GM13976 (cell line): ENCODE results near the gene NACAD.

Source experiments
- DNase-seq: peaks from one replicate; pipeline ENCODE4 v3.0.0; 2012; ENCODE audit warnings: low spot score
- CTCF ChIP-seq: IDR thresholded peaks from 2 replicates; pipeline ENCODE4 v1.5.1; 2012; ENCODE audit warnings: borderline replicate concordance, mild to moderate bottlenecking; ENCODE audit not compliant: insufficient read depth; ENCODE audit errors: extremely low read depth, missing control alignments, control extremely low read depth
- in situ Hi-C: fragments of 300-500 bp; cut with MboI; formaldehyde crosslinking; loops from one replicate; pipeline ENCODE4 v1.12.0; 2022; ENCODE audit warnings: low sequenced_read_pairs, mixed read lengths, inconsistent platforms; ENCODE audit not compliant: unreplicated experiment

Gene NACAD

GRCh38 chr7:45060295-45060694, 28.5 kb downstream of the NACAD start:
- in situ Hi-C loops: no loop called here
- DNase-seq: no peak
- TF ChIP-seq CTCF: no peak

- TF ChIP-seq CTCF: no peak
- DNase-seq: no peak
- in situ Hi-C loops: no loop called here
Measured at GRCh38 chr7:45057878-45058277, 30.9 kb downstream of the NACAD start.

- no peak for TF ChIP-seq CTCF
- in situ Hi-C loops: no loop called here
- no peak for DNase-seq
Measured at GRCh38 chr7:45055594-45056219, 33.1 kb downstream of the NACAD start.

- no peak for TF ChIP-seq CTCF
- in situ Hi-C loops: no loop called here
- no peak for DNase-seq
Measured at GRCh38 chr7:45055016-45055415, 33.8 kb downstream of the NACAD start.

- no peak for DNase-seq
- in situ Hi-C loops: no loop called here
- TF ChIP-seq CTCF: no peak
Measured at GRCh38 chr7:45054442-45054841, 34.3 kb downstream of the NACAD start.

- no peak for TF ChIP-seq CTCF
- in situ Hi-C loops: no loop called here
- no peak for DNase-seq
Measured at GRCh38 chr7:45053941-45054340, 34.8 kb downstream of the NACAD start.

GRCh38 chr7:45053401-45053800, 35.4 kb downstream of the NACAD start:
- no peak for TF ChIP-seq CTCF
- DNase-seq: no peak
- in situ Hi-C loops: no loop called here
